Stimulated activated CD8-positive, alpha-beta memory T cell treated with anti-CD3 and anti-CD28 coated beads, Interleukin-15, amount 100 ng/mL, for 4 hours (primary cell): ENCODE results near the gene GPBP1.
"Not testable (repeated sequence)": the region's sequence is repeated elsewhere in the genome, so short reads cannot be mapped to it uniquely, and the experiment has no call there.

Experiments used
- DNase-seq, 2 donors: peaks; one replicate each; pipeline ENCODE4 v3.0.0-alpha.2; 2020; ENCODE audit warnings: low read depth in 2 of 2

The GPBP1 gene

GRCh38 chr5:57173319-57174127 is at the start of gene GPBP1:
Gene GPBP1 (plus strand): TSS chr5:57174059. CDS start chr5:57214131, 40,072 bp downstream.
- DNase-seq = peak; percentile 97 to 99

- DNase-seq = no peak
Observed at GRCh38 chr5:57128325-57128724, 45.5 kb upstream of the GPBP1 start.

- DNase-seq = no peak
Observed at GRCh38 chr5:57133574-57133973, 40.3 kb upstream of the GPBP1 start.

GRCh38 chr5:57137401-57137800 is 36.5 kb upstream of the GPBP1 start:
- DNase-seq = no peak

- DNase-seq = no peak
Observed at GRCh38 chr5:57152316-57152715, 21.5 kb upstream of the GPBP1 start.

- no peak for DNase-seq
Observed at GRCh38 chr5:57155033-57155432, 18.8 kb upstream of the GPBP1 start.

- no peak for DNase-seq
Observed at GRCh38 chr5:57157131-57157530, 16.7 kb upstream of the GPBP1 start.

- DNase-seq = no peak
Observed at GRCh38 chr5:57157666-57158065, 16.2 kb upstream of the GPBP1 start.

GRCh38 chr5:57163553-57164006 is 10.3 kb upstream of the GPBP1 start:
- DNase-seq = no peak

- DNase-seq = no peak
Observed at GRCh38 chr5:57164124-57164523, 9.7 kb upstream of the GPBP1 start.

GRCh38 chr5:57165171-57165570 is 8.7 kb upstream of the GPBP1 start:
- DNase-seq = not testable (repeated sequence)

GRCh38 chr5:57166276-57166675 is 7.6 kb upstream of the GPBP1 start:
- no peak for DNase-seq

- DNase-seq = no peak
Observed at GRCh38 chr5:57167201-57167600, 6.7 kb upstream of the GPBP1 start.

GRCh38 chr5:57170116-57170515 is 3.7 kb upstream of the GPBP1 start:
- not testable (repeated sequence) for DNase-seq

- peak in 1 of 2 donors; percentile 17 for DNase-seq
Observed at GRCh38 chr5:57171816-57172465, 1.9 kb upstream of the GPBP1 start.

- no peak for DNase-seq
Observed at GRCh38 chr5:57172466-57173318, 1.2 kb upstream of the GPBP1 start.

- DNase-seq = no peak
Observed at GRCh38 chr5:57174128-57174889, 450 bp downstream of the GPBP1 start.

- DNase-seq = no peak
Observed at GRCh38 chr5:57174890-57175510, 1.1 kb downstream of the GPBP1 start.

- DNase-seq = no peak
Observed at GRCh38 chr5:57175551-57176309, 1.9 kb downstream of the GPBP1 start.

GRCh38 chr5:57176350-57176857 is 2.5 kb downstream of the GPBP1 start:
- no peak for DNase-seq
